GM12864 (cell line): ENCODE results near the gene KSR2.

Experiments used
- DNase-seq: peaks from one replicate; pipeline ENCODE4 v3.0.0-alpha.2; 2011; ENCODE audit warnings: low read depth
- H3K4me3 ChIP-seq: 2 replicates; pipeline ENCODE4 v1.5.1; 2011; ENCODE audit warnings: mild to moderate bottlenecking, low read depth, low read length, control low read depth
- TF ChIP-seq, protein P1 (sequence below): IDR thresholded peaks from 2 replicates; pipeline ENCODE4 v1.5.1; 2011; ENCODE audit warnings: low read depth, mild to moderate bottlenecking, moderate library complexity, low read length, control low read depth, inconsistent platforms; ENCODE audit errors: missing control alignments

KSR2 gene

DNA sequence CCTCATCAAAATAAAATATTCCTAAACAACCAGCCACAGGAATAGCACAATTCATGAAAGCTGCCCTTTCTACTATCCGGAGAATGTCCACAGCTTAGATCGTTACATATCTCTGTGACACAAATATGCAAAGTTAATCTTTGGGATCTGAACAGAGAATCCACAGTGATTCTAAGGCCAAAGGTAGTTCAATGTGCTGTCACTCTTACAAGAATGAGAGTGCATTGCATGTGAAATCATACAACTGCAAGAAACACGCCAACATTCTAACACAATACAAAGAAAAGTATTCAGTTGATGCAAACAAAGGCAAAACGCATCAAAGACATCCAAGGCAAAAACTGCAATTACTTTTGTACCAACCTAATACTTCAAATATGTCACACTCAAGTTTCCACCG, 60.4 kb downstream of the KSR2 start:
- no peak overlapping the region for H3K4me3 ChIP-seq
- DNase-seq = no peak
- TF ChIP-seq, protein P1, sequence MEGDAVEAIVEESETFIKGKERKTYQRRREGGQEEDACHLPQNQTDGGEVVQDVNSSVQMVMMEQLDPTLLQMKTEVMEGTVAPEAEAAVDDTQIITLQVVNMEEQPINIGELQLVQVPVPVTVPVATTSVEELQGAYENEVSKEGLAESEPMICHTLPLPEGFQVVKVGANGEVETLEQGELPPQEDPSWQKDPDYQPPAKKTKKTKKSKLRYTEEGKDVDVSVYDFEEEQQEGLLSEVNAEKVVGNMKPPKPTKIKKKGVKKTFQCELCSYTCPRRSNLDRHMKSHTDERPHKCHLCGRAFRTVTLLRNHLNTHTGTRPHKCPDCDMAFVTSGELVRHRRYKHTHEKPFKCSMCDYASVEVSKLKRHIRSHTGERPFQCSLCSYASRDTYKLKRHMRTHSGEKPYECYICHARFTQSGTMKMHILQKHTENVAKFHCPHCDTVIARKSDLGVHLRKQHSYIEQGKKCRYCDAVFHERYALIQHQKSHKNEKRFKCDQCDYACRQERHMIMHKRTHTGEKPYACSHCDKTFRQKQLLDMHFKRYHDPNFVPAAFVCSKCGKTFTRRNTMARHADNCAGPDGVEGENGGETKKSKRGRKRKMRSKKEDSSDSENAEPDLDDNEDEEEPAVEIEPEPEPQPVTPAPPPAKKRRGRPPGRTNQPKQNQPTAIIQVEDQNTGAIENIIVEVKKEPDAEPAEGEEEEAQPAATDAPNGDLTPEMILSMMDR = no peak

DNA sequence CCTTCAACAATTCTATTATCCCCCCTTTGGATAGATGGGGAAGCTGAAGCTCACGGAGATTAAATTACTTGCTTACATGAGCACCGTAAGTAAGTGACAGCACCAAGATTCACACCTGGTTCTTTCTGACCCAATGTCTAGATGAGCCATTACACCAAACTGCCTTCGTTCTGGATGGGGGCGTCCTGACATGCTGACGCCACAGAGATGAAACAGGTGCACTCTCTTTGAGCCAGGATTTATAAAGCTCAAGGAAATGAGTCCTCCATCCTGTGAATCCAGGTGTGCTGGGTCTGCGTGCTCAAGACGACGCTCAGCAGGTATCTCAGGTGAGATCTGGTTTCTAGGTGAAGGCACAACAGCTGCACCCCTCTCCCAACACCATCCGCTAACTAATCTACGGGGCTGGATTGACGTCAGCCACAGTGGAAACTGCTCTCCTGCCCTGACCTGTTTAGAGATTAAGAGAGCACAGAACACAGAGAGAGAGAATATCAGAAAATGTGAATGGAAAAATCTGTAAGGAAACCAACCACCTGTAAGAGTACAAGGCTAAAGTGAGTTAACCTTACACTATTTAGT, 61.6 kb downstream of the KSR2 start:
- TF ChIP-seq, protein P1 = no peak
- no peak for DNase-seq
- no peak overlapping the region for H3K4me3 ChIP-seq

DNA sequence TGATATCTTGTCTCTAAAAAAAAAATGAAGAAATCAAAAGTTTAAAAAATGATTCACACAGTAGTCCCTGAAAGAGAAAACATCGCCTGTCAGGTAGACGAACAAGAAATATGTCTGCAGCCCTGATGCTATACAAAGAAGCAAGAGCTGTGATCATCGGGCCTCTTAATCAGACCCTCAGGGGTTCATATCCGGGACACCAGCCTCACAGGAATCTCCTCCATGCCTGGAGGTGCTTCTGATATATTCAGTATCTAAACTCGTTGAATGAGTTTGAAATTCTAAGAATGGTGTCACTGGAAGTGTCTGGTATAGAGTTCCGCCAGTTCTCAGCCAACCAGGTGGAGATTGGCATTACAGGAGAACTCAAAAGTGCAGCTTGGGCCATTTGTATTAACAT, 64.7 kb downstream of the KSR2 start:
- TF ChIP-seq, protein P1 = no peak

DNA sequence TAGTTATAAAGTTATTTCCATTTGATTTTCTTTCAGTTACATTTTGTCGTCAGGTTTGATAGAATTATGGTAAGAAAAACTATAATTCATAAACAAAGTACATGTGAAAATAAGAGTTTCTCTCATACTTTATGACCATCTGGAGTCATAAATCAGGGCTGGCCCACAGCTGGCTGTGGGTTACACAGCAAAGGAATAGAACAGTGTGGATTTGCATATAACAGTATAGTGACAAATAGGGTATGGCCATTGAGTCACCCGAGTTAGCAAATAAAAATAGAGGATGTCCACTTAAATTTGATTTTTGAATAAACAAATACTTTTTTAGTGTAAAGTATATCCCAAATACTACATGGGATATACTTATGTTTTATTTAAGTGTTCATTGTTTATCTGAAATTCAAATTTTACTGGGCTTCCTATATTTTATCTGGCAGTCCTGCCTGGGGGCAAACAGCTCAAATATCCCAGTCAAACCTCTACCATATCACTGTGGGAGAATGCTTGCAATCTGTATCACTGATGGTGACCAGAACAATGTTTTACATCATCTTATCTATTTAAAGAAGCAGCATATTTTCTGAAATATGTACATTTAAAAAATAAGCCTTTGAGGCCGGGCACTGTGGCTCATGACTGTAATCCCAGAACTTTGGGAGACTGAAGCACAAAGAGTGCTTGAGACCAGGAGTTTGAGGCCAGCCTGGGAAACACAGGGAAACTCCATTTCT, 65.5 kb downstream of the KSR2 start:
- DNase-seq = no peak
- TF ChIP-seq, protein P1 = no peak
- no peak overlapping the region for H3K4me3 ChIP-seq

More for the DNA sequence above, 64.7 kb downstream of the KSR2 start:
- no peak for DNase-seq
- no peak overlapping the region for H3K4me3 ChIP-seq

DNA sequence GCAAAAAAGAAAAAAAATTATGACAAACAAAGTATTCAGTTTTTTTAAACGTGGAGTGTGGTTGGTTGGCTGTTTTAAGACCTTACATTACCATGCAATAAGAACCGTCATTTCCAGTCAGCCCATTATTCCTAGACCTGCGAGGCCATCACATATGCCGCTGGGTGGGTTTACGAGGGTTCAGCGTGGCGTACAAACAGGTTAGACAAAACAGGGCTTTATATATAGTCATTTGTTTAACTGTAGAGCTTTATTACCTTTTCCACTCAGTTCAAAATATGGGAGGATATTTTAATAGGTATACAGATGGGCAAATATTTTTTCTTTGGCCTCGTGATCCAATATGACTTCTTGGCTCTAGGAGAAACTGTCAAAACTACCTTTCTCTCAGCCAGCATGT, 67.2 kb downstream of the KSR2 start:
- TF ChIP-seq, protein P1 = no peak
- no peak for DNase-seq
- H3K4me3 ChIP-seq = no peak overlapping the region

DNA sequence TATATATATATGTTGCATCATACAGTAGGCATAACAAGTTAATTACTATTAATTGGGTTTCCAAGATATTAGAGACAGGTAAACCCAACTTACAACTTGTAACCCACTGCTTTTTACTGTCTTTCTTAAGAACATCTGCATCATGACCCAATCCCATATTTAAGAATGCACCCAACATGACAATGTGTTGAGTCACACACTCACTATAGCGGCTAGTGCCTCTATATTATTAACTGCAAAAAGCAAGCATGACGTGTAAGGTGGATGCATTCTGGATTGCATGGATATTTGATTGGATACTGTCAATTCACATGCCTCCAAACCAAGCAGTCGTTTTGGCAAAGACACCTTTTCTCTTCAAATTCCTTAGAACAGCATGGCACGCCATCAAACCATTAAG, 68.2 kb downstream of the KSR2 start:
- DNase-seq = no peak
- H3K4me3 ChIP-seq = no peak overlapping the region
- TF ChIP-seq, protein P1 = no peak
